ENCODE results near the gene TMEM109.

The TMEM109 gene

GRCh38 chr11:60970369-60970774, 56.4 kb downstream of the TMEM109 start:
- H3K36me3 ChIP-seq (ENCODE audit: insufficient read depth, low read length), result no peaks in the 10 kb centered on the region
- no peak overlapping the region for H3K9ac ChIP-seq (ENCODE audit: low read length)
- H3K4me3 ChIP-seq (ENCODE audit: low read depth in 1 of 2, low read length in 2 of 2), result no peak overlapping the region
- H3K9me3 ChIP-seq (ENCODE audit: low read length), result no peaks in the 10 kb centered on the region
- H3K27ac ChIP-seq (ENCODE audit: low read depth, low read length), result no peak overlapping the region
- no peaks in the 10 kb centered on the region for H3K27me3 ChIP-seq (ENCODE audit: control insufficient read depth in 1 of 2, insufficient read depth in 2 of 2, low read length in 2 of 2)
- no peaks in the 10 kb centered on the region for H3K4me1 ChIP-seq (ENCODE audit: insufficient read depth, low read length)

- Histone ChIP-seq H3K27me3 (ENCODE audit: control insufficient read depth in 1 of 2, insufficient read depth in 2 of 2, low read length in 2 of 2) (no peaks in the 10 kb centered on the region), H3K4me1 (ENCODE audit: insufficient read depth, low read length) (no peaks in the 10 kb centered on the region), H3K27ac (ENCODE audit: low read depth, low read length) (no peak overlapping the region), H3K36me3 (ENCODE audit: insufficient read depth, low read length) (no peaks in the 10 kb centered on the region), H3K4me3 (ENCODE audit: low read depth in 1 of 2, low read length in 2 of 2) (no peak overlapping the region), H3K9me3 (ENCODE audit: low read length) (no peaks in the 10 kb centered on the region), H3K9ac (ENCODE audit: low read length) (no peak overlapping the region)
Measured at GRCh38 chr11:60970890-60971289, 56.9 kb downstream of the TMEM109 start.

- H3K9ac ChIP-seq (ENCODE audit: low read length), result no peak within 1 kb of the TSS
Measured at GRCh38 chr11:60971520-60971919, 57.6 kb downstream of the TMEM109 start, which contains the start of gene CD6. TSS of gene CD6 (plus strand) at chr11:60971680. CDS start at chr11:60971866, 186 bp downstream.

GRCh38 chr11:60972182-60973030, 58.4 kb downstream of the TMEM109 start:
- Histone ChIP-seq H3K9ac (ENCODE audit: low read length) (no peak overlapping the region), H3K27me3 (ENCODE audit: control insufficient read depth in 1 of 2, insufficient read depth in 2 of 2, low read length in 2 of 2) (no peaks in the 10 kb centered on the region), H3K4me3 (ENCODE audit: low read depth in 1 of 2, low read length in 2 of 2) (no peak overlapping the region), H3K9me3 (ENCODE audit: low read length) (no peaks in the 10 kb centered on the region), H3K27ac (ENCODE audit: low read depth, low read length) (no peak overlapping the region), H3K36me3 (ENCODE audit: insufficient read depth, low read length) (no peaks in the 10 kb centered on the region), H3K4me1 (ENCODE audit: insufficient read depth, low read length) (no peaks in the 10 kb centered on the region)

More at GRCh38 chr11:60971520-60971919, 57.6 kb downstream of the TMEM109 start, which contains the start of gene CD6:
- no peaks in the 10 kb centered on the region for H3K4me1 ChIP-seq (ENCODE audit: insufficient read depth, low read length)
- no peak within 1 kb of the TSS for H3K27ac ChIP-seq (ENCODE audit: low read depth, low read length)
- no peaks in the 10 kb centered on the region for H3K9me3 ChIP-seq (ENCODE audit: low read length)
- no peaks in the 10 kb centered on the region for H3K36me3 ChIP-seq (ENCODE audit: insufficient read depth, low read length)
- H3K27me3 ChIP-seq (ENCODE audit: control insufficient read depth in 1 of 2, insufficient read depth in 2 of 2, low read length in 2 of 2), result no peaks in the 10 kb centered on the region
- H3K4me3 ChIP-seq (ENCODE audit: low read depth in 1 of 2, low read length in 2 of 2), result no peak within 1 kb of the TSS
